RWPE2 (cell line): ENCODE data around the gene TDRD12.

Experiments
- ATAC-seq: fragments of 200-7000 bp; cut with Tn5 transposase; 3 replicates; pipeline ENCODE4 v1.9.1; 2021; ENCODE audit warnings: low read depth
- DNase-seq: peaks from one replicate; pipeline ENCODE4 v3.0.0-alpha.2; 2020; ENCODE audit warnings: low spot score
- H3K27ac ChIP-seq: fragments of 450-650 bp; 2 replicates; pipeline ENCODE4 v1.5.1; 2017; ENCODE audit warnings: mild to moderate bottlenecking; ENCODE audit not compliant: poor library complexity, severe bottlenecking
- H3K27me3 ChIP-seq: fragments of 250-450 bp; sonication (Bioruptor Pico); 2 replicates; pipeline ENCODE4 v1.5.1; 2021; ENCODE audit warnings: mild to moderate bottlenecking, moderate library complexity; ENCODE audit not compliant: insufficient read depth, poor library complexity, severe bottlenecking
- H3K36me3 ChIP-seq: fragments of 250-450 bp; sonication (Bioruptor Pico); 2 replicates; pipeline ENCODE4 v1.5.1; 2020; ENCODE audit warnings: low read depth, mild to moderate bottlenecking, moderate library complexity
- H3K4me1 ChIP-seq: fragments of 250-450 bp; sonication (Bioruptor Pico); 2 replicates; pipeline ENCODE4 v1.5.1; 2021; ENCODE audit warnings: mild to moderate bottlenecking, moderate library complexity; ENCODE audit not compliant: insufficient read depth, poor library complexity, severe bottlenecking
- H3K4me3 ChIP-seq: fragments of 250-450 bp; sonication (Bioruptor Pico); 2 replicates; pipeline ENCODE4 v1.5.1; 2021; ENCODE audit warnings: mild to moderate bottlenecking, moderate library complexity; ENCODE audit not compliant: severe bottlenecking
- H3K9me3 ChIP-seq: fragments of 250-450 bp; sonication (Bioruptor Pico); 2 replicates; pipeline ENCODE4 v1.5.1; 2021; ENCODE audit warnings: mild to moderate bottlenecking, moderate library complexity; ENCODE audit not compliant: severe bottlenecking
- TF ChIP-seq, protein P1 (sequence below): fragments of 450-650 bp; IDR thresholded peaks from one replicate; pipeline ENCODE4 v1.5.1; 2017; ENCODE audit warnings: mild to moderate bottlenecking, moderate library complexity; ENCODE audit not compliant: poor library complexity, severe bottlenecking

The TDRD12 gene

DNA sequence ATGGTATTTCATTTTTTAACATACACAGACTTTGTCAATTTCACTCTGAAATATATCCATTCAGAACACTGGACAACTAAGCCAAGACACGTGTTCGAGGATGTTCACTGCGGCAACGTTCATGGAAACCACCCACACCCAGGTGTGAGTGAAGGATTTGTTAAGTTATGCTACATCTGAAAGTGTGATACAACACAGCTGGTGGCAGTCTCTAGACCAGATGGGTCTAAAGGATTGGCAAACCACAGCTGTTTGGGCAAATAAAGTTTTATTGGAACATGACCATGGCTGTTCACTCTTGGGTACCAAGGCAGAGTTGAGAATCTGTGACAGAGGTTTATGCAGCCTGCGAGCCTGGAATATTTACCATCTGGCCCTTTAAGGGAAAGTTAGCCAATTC, 138.0 kb downstream of the TDRD12 start:
- no peak overlapping the region for H3K4me3 ChIP-seq
- TF ChIP-seq, protein P1, sequence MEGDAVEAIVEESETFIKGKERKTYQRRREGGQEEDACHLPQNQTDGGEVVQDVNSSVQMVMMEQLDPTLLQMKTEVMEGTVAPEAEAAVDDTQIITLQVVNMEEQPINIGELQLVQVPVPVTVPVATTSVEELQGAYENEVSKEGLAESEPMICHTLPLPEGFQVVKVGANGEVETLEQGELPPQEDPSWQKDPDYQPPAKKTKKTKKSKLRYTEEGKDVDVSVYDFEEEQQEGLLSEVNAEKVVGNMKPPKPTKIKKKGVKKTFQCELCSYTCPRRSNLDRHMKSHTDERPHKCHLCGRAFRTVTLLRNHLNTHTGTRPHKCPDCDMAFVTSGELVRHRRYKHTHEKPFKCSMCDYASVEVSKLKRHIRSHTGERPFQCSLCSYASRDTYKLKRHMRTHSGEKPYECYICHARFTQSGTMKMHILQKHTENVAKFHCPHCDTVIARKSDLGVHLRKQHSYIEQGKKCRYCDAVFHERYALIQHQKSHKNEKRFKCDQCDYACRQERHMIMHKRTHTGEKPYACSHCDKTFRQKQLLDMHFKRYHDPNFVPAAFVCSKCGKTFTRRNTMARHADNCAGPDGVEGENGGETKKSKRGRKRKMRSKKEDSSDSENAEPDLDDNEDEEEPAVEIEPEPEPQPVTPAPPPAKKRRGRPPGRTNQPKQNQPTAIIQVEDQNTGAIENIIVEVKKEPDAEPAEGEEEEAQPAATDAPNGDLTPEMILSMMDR = no peak
- H3K27me3 ChIP-seq = no peaks in the 10 kb centered on the region
- H3K9me3 ChIP-seq = no peaks in the 10 kb centered on the region
- ATAC-seq (no peak), DNase-seq (no peak)
- H3K27ac ChIP-seq = no peak overlapping the region
- no peaks in the 10 kb centered on the region for H3K4me1 ChIP-seq
- no peaks in the 10 kb centered on the region for H3K36me3 ChIP-seq

DNA sequence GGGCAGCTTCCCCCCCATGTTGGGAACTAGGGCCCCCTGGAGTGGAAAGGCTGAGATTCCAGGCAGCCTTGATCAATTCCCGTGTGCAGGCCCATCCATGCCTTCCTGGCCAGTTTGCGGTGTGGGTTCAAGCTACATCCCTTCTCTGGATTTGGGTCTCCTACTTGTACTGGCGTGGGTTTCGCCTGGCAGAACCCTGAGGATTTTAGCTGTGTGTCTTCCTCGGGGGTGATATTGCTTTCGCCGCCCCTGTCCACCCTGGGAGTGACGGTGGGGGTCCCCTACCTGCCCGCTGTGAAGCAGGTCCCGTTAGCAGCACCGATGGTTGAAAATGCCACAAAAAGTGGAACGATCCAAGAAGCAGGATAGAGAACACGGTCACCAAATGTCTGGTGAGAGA, 138.6 kb downstream of the TDRD12 start:
- H3K36me3 ChIP-seq = no peaks in the 10 kb centered on the region
- TF ChIP-seq, protein P1 = no peak
- no peaks in the 10 kb centered on the region for H3K27me3 ChIP-seq
- no peaks in the 10 kb centered on the region for H3K9me3 ChIP-seq
- H3K4me1 ChIP-seq = no peaks in the 10 kb centered on the region
- DNase-seq (no peak), ATAC-seq (no peak)
- no peak overlapping the region for H3K4me3 ChIP-seq
- H3K27ac ChIP-seq = no peak overlapping the region

- H3K36me3 ChIP-seq = no peaks in the 10 kb centered on the region
- H3K27ac ChIP-seq = no peak overlapping the region
- ATAC-seq (no peak), DNase-seq (no peak)
- no peak overlapping the region for H3K4me3 ChIP-seq
- no peaks in the 10 kb centered on the region for H3K27me3 ChIP-seq
- TF ChIP-seq, protein P1 = no peak
- H3K9me3 ChIP-seq = no peaks in the 10 kb centered on the region
- no peaks in the 10 kb centered on the region for H3K4me1 ChIP-seq
Observed at GRCh38 chr19:32858559-32858958, 139.0 kb downstream of the TDRD12 start.

- Histone ChIP-seq H3K4me1 (no peaks in the 10 kb centered on the region), H3K27me3 (no peaks in the 10 kb centered on the region), H3K9me3 (no peaks in the 10 kb centered on the region), H3K36me3 (no peaks in the 10 kb centered on the region), H3K27ac (no peak overlapping the region), H3K4me3 (no peak overlapping the region)
- TF ChIP-seq, protein P1 = no peak
- DNase-seq = no peak
- no peak for ATAC-seq
Observed at GRCh38 chr19:32859591-32859990, 140.0 kb downstream of the TDRD12 start.

DNA sequence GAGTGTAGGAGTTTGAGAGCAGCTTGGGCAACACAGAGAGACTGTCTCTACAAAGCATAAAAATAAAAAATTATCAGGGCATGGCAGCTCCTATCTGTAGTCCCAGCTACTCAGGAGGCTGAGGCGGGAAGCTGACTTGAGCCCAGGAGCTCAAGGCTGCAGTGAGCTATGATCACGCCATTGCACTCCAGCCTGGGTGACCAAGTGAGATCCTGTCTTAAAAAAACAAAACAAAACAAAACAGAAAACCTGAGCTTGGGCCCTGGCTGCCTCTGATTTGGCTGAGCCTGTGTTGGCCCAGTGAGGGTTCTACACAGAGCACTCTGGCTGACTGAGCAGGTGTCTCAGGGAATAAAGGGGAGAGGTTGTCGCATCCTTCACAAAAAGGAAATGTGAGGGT, 142.0 kb downstream of the TDRD12 start:
- no peaks in the 10 kb centered on the region for H3K27me3 ChIP-seq
- no peaks in the 10 kb centered on the region for H3K9me3 ChIP-seq
- no peak overlapping the region for H3K27ac ChIP-seq
- no peak overlapping the region for H3K4me3 ChIP-seq
- ATAC-seq (no peak), DNase-seq (no peak)
- TF ChIP-seq, protein P1 = no peak
- no peaks in the 10 kb centered on the region for H3K36me3 ChIP-seq
- no peaks in the 10 kb centered on the region for H3K4me1 ChIP-seq
